Activated T-helper 9 cell treated with anti-CD3 and anti-CD28 coated beads, Interleukin-2, amount 50 U/mL, for 16 hours (primary cell): ENCODE measurements around the gene PLCD1.

Experiments
- DNase-seq: peaks from one replicate; pipeline ENCODE4 v3.0.0-alpha.2; 2020; ENCODE audit warnings: low read depth

Gene PLCD1

DNA sequence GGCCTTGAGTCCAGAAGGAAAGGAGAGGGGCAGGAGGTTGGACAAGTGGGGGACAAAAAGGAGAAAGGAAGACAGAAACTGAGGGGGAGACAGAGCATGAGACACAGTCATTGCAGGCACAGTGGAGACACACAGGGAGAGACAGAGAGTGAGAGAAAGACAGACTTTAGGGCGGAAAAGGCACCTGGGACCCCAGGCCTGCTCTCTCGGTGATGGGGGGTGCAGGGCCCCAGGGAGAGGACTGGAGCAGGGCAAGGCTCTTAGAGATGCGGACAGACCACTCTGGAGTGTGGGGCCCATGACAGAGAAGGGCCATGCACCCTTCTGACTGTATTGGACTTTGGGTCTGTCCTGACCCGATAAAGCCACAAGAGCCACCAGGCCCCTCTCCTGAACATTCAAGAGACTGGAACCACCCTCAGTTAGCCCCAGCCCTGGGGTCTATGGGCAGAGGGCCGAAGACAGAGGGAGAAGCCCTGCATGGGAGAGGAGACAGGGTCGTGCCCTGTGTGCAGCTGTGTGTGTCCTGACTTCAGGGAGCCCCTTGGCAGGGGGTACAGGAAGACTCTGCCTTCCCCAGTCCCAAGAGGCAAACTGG, 12.5 kb downstream of the PLCD1 start:
- no peak for DNase-seq

DNA sequence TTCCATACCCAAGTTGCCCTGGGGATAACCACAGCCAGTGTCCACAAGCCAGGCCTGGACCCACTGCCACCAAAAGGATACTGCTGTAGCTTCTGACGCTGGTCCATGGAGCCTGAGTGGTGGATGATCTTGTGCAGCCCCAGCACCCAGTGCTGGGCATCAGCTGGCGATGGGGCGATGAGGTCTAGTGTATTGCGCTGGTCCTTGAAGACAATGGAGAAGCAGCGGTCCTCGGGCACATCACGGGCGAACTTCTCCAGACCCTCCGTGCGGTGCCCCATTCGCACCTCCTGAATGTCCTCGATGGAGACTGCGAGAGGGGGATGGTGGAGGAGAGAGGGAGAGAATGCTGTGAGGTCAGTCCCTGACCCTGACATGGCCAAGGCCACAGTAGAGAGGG, 13.0 kb downstream of the PLCD1 start:
- no peak for DNase-seq

DNA sequence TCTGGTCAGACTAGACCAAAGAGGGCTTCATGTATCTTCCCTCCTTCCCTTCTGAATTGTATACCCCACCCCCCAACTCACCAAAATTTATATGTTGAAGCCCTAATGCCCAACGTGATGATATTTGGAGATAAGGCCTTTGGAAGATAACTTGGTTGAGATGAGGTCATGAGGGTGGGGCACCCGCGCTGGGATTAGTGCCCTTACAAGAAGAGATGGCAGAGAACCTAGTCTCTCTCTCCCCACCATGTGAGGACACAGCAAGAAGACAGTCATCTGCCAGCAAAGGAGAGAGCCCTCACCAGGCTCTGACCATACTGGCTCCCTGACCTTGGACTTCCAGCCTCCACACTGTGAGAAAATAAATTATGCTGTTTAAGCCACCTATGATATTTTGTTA, 13.5 kb downstream of the PLCD1 start:
- no peak for DNase-seq

DNA sequence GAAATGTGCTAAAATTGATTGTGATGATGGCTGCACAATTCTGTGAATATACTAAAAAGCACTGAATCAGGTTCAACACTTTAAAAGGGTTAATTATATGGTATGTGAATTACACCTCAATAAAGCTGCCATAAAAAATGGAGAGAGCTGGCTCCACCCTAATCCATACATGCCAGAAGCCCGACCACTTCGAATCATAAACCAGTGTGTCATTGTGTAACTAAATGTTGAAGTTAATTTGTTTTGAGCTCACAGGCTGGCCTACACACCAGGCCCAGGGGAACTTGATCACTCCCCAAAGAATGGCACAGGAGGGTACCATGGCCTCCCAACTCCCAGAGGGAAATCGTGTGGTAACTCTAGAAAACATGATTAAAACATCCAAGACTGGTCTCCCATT, 14.0 kb downstream of the PLCD1 start:
- no peak for DNase-seq

DNA sequence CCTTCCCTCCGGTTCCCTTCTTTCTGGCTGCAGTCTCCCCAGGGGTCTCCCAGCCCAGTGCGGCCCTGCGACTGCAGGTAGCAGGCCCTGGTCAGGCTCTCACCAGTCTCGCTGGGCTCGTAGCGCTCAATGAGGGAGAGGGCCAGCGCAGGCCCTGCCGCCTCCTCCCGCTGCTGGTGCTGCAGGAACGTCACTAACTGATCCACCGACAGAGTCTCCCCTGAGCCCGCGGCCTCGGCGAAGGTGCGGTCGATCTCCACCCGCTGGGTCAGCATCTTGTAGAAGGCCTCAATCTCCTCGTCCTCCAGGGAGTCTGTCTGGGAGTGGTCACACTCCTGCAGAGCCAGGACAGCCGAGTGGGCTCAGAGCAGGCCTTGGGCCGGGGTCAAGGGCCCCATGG, 18.3 kb downstream of the PLCD1 start:
- DNase-seq, result no peak

DNA sequence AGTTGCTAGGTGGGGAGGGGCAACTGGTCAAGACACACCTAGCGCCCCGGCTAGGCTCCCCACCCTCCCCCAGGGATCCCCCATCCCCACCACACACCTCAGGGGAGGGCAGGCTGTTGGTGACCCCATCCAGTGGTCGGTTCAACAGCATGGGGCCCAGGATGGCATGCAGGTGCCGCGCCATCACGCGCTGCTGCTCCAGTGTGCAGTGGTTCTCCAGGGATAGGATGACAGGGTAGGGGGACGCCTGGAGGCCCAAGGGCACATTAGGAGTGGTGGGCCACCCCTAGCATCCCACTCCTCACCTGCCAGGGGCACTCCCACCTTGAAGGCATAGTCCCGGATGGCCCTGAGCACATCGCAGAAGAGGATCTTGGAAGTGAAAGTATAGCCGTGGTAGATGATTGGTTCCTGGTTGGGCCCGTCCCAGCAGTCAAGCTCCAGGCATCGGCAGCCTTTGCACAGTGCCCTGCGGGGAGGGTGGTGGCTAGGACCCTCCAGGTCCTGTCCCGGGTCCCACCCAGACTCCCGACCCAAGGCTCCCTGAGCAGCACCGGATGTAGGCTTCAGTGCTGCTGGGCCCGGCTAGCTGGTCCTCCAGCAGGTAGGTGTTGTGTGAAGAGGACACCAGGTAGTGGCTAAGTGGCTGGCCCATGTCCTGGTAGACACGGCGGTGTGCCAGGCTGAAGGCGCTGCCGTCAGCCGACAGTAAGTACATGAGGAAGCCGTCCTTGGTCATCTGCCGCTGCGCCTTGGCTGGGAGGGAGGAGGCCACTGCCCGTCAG, 19.4 kb downstream of the PLCD1 start:
- DNase-seq, result no peak

DNA sequence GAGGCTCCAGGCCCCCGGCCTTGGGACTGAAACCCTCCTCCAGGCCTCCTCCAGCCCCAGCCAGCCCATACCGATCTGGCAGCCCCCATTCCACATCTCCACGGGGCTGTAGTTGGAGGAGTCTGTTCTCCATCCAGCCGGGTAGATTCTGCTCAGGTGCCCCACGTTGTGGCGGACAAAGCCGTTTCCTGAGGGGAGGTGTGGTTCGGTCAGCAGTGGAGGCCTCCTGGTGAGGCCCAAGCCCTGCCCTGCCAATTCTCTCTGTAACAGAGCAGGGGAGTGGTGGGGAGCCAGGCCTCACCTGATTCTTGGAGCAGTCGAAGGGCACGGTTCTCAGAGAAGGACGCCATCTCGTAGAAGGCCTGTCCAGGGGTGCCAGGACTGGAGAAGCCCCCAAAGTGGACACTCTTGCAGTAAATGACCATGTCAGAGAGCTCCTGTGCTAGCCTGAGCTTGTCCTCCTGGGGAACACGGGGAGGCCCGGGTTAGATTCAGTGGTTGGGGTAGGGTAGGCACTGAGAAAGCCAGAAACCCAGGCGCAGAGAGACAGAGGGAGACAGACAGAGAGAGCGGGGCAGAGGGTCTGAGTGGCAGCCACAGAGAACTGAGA, 20.4 kb downstream of the PLCD1 start:
- DNase-seq, result no peak

DNA sequence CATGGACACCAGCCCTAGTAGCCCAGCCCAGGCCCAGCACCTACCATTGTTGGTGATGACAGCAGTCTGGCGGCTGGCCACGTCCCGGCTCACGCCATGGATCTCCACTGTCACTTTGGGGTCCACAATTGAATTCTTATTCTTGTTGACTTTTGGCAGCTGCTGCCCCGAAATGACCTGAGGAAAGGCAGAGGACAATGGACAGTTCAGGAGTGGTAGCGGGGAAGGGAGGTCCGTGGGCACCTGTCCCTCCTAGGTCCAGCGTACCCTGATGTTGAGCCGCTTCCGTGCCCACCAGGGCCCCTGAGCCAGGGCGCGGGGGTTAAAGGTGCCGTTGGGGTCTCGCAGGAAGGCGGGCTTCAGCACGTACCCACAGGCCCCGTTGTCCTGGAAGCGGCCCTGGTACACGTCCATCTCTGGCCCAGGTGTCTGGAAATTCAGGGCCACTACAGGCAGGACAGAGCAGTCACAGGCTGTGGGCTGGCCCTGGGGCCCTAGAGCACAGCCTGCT, 21.2 kb downstream of the PLCD1 start:
- no peak for DNase-seq

DNA sequence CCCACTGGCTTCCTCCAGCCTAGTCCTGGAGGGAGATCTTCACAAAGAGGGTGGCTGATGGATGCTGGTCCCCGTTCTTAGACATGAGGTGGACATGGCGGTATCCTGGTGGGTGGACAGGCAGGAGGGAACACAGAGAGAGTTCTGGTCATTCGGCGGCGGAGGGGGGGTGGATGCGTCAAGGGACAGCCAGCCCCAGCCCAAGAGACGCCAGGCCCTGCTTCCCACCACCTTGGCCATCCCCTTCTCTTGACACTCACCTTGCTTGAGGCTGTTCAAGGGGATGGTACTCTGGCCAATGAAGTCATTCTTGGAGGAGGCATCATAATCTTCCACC, 21.7 kb downstream of the PLCD1 start:
- DNase-seq, result no peak

DNA sequence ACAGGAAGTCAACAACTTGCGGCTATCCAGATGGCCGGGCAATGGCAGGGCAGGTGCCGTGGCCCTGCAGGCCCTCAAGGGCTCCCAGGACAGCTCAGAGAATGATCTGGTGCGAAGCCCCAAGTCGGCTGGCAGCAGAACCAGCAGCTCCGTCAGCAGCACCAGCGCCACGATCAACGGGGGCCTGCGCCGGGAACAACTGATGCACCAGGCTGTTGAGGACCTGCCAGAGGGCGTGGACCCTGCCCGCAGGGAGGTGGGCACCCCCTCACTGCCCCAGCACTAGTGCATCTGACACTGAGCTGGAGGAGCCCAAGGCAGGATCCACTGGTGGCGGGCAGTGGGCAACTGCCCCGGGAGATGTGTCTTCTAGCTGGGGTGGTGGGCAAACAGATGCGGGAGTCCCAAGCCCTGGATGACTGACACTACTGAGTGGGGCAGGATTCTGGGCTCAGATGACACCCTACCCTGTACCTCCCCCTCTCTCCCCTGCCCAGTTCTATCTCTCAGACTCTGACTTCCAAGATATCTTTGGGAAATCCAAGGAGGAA, 22.9 kb downstream of the PLCD1 start:
- DNase-seq, result no peak

DNA sequence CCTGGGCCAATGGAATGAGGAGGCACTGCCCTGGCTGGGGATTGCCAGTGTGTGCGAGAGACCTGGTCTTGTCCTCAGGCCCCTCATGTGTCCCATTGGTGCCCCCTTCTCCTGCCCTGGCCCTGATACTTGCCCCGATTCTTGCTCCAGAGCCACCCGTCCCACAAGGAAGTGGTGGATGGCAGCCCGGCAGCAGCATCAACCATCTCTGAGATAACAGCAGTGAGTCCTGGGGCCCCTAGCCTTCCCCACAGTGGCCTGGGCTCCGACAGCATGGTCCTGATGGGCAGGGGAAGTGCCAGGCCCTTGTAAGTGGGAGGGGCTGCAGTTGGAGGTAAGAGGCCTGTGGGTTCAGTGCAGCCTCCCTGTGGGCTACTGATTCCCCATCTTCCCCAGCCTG, 23.4 kb downstream of the PLCD1 start:
- DNase-seq, result no peak

DNA sequence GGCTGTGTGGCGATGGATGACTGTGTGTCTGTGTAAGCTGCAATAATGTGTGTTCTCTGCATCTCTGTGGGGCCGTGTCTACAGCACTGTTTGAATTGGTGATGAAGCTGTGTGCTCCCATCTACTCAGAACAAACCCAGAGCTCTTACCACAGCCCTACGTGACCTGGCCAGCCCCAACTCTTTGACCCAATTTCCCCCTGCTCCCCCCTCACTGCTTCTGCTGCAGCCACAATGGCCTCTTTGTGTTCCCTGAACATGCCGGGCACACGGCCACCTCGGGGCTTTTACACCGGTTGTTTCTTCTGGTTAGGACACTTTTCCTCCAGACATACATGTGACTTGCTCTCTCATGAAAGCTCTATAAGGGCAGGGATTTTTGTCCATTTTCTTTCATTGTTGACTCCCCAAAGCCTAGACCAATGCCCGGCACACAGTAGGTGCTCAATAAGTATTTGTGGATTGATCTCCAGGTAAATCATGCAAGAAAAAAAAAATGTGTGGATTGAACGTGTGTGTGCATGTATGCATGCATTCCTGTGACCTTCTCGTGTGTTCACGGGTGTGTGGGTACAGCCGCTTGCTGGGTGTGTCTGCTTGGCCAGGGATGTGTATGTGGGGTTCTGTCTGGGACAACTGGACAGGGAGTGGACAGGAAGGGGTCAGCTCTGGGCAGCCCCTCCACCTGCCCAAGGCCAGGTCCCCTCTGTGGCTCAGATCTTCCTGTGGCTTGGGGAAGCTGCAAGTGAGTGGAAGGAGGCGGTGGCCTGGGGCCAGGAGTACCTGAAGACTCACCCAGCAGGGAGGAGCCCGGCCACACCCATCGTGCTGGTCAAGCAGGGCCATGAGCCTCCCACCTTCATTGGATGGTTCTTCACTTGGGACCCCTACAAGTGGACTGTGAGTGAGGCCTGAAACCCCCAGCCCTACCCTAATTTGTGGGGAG, 24.1 kb downstream of the PLCD1 start:
- DNase-seq, result no peak

DNA sequence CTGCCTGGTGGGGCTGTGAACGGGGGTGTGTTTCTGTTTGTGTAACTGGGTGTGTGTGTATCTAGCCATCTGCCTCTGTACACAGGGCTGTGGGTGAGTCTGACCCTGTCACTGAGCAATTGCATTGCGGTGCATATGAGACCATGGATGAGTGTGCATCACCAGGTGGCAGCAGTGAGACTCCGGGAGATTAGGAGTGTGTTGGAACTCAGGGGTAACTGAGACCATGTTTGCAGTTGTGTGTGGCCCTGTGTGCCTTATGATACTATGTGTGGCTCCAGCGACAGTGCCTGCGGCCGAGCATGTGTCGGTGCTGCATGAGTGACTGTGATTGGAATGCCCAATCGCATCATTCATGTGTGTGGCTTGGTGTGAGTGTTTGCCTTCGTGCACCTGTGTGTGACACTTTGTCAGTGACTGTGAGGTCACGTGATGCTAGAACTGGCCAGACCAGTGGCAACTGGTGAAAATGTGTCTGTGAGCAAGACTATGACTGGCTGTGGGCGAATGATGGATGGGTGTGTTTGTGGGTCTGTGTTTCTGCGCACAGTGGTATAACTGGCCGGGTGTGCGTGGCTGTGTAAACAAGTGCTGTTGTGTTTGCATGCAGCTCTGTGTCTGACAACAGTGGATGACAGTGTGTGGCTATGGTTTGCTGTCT, 24.9 kb downstream of the PLCD1 start:
- peak; percentile 36 for DNase-seq

DNA sequence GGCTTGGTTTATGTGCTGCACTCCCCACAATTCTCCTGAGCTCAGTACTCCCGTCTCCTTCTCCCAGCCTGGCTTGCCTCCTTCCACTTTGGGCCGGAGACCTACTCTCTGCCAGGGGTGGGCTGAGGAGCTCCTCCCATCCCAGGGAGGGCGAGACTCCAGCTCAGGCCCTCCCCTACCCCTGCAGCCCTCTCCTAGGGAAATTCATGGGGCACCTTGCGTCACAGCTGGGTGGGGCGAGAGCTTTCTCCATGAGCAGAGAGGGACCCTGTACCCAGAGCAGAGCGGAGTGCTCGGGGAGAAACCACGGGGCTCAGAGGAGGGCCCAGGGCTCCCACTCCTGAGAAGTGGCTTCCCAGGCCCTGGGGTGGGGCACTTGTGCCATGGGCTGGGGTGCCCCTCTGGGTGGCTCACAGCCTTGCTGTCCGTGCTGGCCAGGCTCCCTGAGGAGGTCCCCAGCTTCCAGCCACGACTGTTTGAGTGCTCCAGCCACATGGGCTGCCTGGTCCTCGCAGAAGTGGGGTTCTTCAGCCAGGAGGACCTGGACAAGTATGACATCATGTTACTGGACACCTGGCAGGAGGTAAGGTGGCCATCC, 25.5 kb downstream of the PLCD1 start:
- no peak for DNase-seq

DNA sequence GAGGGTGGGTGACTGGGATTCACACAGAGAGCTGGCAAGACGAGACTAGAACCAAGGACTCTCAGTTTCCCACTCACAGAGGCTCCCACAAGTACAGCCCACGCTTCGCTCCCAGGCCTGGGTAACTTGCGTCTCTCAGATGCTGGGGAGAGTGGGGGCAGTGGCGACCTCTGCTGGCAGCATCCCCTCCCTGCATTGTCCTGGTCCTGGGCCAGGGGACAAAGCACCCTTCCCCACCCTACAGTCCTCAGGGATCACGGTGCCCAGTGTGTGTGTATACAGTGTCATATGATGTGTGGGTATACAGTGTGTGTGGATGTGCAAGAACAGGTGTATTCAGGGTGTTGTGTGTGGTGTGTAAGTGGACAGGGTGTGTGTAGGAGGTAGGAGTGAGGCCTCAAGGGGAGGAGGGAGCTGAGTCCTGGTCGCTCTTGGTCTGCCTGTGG, 26.0 kb downstream of the PLCD1 start:
- peak; percentile 44 for DNase-seq

DNA sequence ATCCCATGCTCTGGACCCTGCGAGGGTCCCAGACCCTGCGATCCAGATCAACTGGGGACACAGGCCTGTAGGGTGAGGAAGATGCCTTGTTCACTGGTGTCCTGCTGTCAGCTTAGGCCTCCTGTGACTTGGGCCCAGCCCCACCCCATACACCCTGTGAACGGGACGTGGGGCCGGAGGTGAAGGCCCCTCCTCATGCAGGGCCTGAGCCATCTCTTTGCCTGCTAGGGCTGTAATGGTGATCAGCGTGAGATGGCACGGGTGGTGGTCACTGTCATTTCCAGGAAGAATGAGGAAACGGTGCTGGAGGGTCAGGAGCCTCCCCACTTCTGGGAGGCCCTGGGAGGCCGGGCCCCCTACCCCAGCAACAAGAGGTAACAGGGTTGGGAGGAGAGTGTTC, 26.5 kb downstream of the PLCD1 start:
- DNase-seq, result no peak

DNA sequence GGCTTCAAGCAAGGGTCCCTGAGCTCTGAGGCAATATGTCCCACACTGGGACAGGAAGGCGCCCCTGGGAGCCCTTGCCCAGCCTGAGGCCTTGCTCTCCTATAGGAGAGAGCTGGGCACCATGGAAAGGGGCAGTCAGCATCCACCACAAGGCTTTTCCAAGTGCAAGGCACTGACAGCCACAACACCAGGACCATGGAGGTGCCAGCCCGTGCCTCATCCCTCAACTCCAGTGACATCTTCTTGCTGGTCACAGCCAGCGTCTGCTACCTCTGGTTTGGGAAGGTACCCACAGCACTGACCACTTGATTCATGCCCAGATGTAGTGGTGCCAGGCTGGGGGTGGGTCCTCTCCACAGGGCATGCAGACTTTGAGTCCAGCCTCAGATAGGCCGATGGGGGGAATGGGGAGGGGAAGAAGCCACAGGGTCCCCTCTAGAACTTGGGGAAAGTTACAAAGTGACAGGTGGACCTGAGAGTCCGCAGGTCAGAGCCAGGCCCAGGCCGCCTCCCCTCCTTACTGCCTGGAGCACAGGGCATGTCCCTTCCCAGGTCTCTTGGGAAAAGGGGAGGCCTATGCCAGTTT, 27.1 kb downstream of the PLCD1 start:
- no peak for DNase-seq

DNA sequence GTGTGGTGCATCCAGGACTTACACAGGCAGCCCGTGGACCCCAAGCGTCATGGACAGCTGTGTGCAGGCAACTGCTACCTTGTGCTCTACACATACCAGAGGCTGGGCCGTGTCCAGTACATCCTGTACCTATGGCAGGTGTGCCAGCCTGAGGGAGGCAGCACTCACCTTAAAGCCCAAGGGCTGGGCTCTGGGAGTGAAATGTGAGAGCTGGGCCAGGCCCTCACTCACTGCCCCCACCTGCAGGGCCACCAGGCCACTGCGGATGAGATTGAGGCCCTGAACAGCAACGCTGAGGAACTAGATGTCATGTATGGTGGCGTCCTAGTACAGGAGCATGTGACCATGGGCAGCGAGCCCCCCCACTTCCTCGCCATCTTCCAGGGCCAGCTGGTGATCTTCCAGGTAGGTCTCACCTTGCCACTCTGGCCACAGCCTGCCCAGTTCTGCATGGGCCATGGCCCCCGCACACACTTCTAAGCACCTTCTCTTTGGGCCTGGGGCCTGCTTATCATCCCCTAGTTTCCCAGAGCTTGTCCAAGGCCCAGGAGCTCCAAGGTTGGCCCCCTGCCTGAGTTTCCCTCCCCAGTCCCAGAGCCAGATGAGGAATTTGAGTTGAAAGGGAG, 27.9 kb downstream of the PLCD1 start:
- no peak for DNase-seq

DNA sequence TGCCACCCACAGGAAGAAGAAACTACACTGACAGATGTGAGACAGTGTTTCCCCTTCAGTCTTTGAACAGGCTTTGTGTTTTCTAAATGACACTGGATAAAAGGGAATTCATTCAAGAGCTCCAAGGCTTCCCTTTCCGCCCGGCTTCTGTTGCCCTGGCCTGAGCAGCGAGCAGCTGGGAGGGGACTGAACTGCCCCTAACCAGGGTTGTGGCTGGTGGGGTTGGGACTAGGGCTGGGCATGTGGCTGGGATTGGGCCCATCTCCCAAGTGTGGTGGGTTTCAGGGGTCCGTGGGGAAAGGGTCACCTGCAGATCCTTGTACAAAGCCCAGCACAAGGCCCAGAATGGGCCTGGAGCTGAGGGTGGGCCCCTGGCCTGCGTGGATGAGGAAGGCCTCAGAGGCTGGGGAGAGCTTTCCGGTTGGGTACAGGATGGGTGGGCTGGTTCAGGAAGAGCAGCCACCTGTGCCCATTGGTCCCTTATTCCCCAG, 28.4 kb downstream of the PLCD1 start:
- no peak for DNase-seq
